IMR-90 (cell line): Measurements from ENCODE around the gene DNAH17.

Experiments used
- BHLHE40 ChIP-seq: fragments of 150-350 bp; IDR thresholded peaks from 2 replicates; pipeline ENCODE4 v1.6.1; 2016; ENCODE audit warnings: mild to moderate bottlenecking, low read depth, low read length
- CEBPB ChIP-seq: IDR thresholded peaks from 2 replicates; pipeline ENCODE4 v1.6.1; 2012; ENCODE audit warnings: low read depth, low read length, improper control_type of control experiment
- CHD1 ChIP-seq: IDR thresholded peaks from 2 replicates; pipeline ENCODE4 v1.6.1; 2012; ENCODE audit warnings: low read depth, low read length, improper control_type of control experiment
- CTCF ChIP-seq: conservative IDR thresholded peaks from 2 replicates; pipeline ENCODE4 v1.5.1; 2012; ENCODE audit warnings: mild to moderate bottlenecking, low read depth, low read length, improper control_type of control experiment
- FOS ChIP-seq: fragments of 150-350 bp; IDR thresholded peaks from 2 replicates; pipeline ENCODE4 v1.6.1; 2016; ENCODE audit warnings: low read depth, low read length
- MAZ ChIP-seq: IDR thresholded peaks from 2 replicates; pipeline ENCODE4 v1.6.1; 2012; ENCODE audit warnings: low read depth, mild to moderate bottlenecking, low read length, improper control_type of control experiment, moderate library complexity, borderline replicate concordance
- MXI1 ChIP-seq: IDR thresholded peaks from 2 replicates; pipeline ENCODE4 v1.6.1; 2012; ENCODE audit warnings: low read depth, mild to moderate bottlenecking, low read length, moderate library complexity, borderline replicate concordance
- POLR2A ChIP-seq: IDR thresholded peaks from 2 replicates; pipeline ENCODE4 v1.6.1; 2012; ENCODE audit warnings: mild to moderate bottlenecking, low read depth, low read length
- RAD21 ChIP-seq: IDR thresholded peaks from 2 replicates; pipeline ENCODE4 v1.6.1; 2012; ENCODE audit warnings: low read length, improper control_type of control experiment
- RCOR1 ChIP-seq: IDR thresholded peaks from 2 replicates; pipeline ENCODE4 v1.6.1; 2012; ENCODE audit warnings: mild to moderate bottlenecking, low read length, improper control_type of control experiment; ENCODE audit not compliant: insufficient replicate concordance
- RFX5 ChIP-seq: IDR thresholded peaks from 2 replicates; pipeline ENCODE4 v1.8.0; 2012; ENCODE audit warnings: low read depth, mild to moderate bottlenecking, low read length, moderate library complexity
- SMC3 ChIP-seq: fragments of 150-350 bp; IDR thresholded peaks from 2 replicates; pipeline ENCODE4 v1.6.1; 2016; ENCODE audit warnings: low read depth, mild to moderate bottlenecking, antibody characterized with exemption, low read length, moderate library complexity
- USF2 ChIP-seq: fragments of 150-350 bp; IDR thresholded peaks from 2 replicates; pipeline ENCODE4 v1.6.1; 2017; ENCODE audit warnings: mild to moderate bottlenecking, antibody characterized with exemption, low read length, low read depth
- TF ChIP-seq, protein P1 (sequence below): fragments of 150-350 bp; IDR thresholded peaks from 2 replicates; pipeline ENCODE4 v1.6.1; 2016; ENCODE audit warnings: low read depth, mild to moderate bottlenecking, low read length, moderate library complexity, borderline replicate concordance

- TF ChIP-seq CTCF (no peak), CHD1 (no peak), USF2 (no peak), POLR2A (no peak), SMC3 (no peak), MXI1 (no peak), MAZ (no peak), RAD21 (no peak), CEBPB (no peak), RCOR1 (no peak), FOS (no peak), BHLHE40 (no peak), RFX5 (no peak)
- TF ChIP-seq, protein P1, sequence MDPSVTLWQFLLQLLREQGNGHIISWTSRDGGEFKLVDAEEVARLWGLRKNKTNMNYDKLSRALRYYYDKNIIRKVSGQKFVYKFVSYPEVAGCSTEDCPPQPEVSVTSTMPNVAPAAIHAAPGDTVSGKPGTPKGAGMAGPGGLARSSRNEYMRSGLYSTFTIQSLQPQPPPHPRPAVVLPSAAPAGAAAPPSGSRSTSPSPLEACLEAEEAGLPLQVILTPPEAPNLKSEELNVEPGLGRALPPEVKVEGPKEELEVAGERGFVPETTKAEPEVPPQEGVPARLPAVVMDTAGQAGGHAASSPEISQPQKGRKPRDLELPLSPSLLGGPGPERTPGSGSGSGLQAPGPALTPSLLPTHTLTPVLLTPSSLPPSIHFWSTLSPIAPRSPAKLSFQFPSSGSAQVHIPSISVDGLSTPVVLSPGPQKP, result no peak
These were observed 178.8 kb downstream of the DNAH17 start for GRCh38 chr17:78398390-78398789.
